K562 (cell line): ENCODE results near the gene FBXL22. TPM values are rescaled to one million over a fixed set of nuclear protein-coding genes. Genes with fewer than 3 reads are reported as not detected.

Source experiments
- ARID3A ChIP-seq: IDR thresholded peaks from 2 replicates; pipeline ENCODE4 v1.6.1; 2012; ENCODE audit warnings: low read depth, low read length, improper control_type of control experiment, borderline replicate concordance
- ARID3B ChIP-seq: fragments of 250-450 bp; sonication (Bioruptor Pico); IDR thresholded peaks from 2 replicates; pipeline ENCODE4 v1.4.0; 2020; ENCODE audit warnings: borderline replicate concordance
- COPS2 ChIP-seq: fragments of 450-650 bp; conservative IDR thresholded peaks from 2 replicates; pipeline ENCODE4 v1.6.1; 2016; ENCODE audit warnings: mild to moderate bottlenecking, moderate library complexity
- HMBOX1 ChIP-seq: sonication (generic); IDR thresholded peaks from 2 replicates; pipeline ENCODE4 v1.6.1; 2016
- HNRNPLL ChIP-seq: fragments of 200-400 bp; formaldehyde crosslinking; IDR thresholded peaks from 2 replicates; pipeline ENCODE4 v1.6.1; 2017; ENCODE audit warnings: low read length, low read depth, mild to moderate bottlenecking; ENCODE audit not compliant: poor library complexity, severe bottlenecking
- MAFF ChIP-seq: IDR thresholded peaks from 2 replicates; pipeline ENCODE4 v1.6.1; 2012; ENCODE audit warnings: low read length, improper control_type of control experiment
- MYNN ChIP-seq, 2 experiments: sonication (generic); formaldehyde crosslinking in 1 of 2; IDR thresholded peaks; 2 replicates each; pipeline versions ENCODE4 v1.5.0 to v1.6.1; 2016 to 2020; ENCODE audit warnings: antibody characterized with exemption in 1 of 2, missing genetic modification reagents in 1 of 2
- POLR3A ChIP-seq: IDR thresholded peaks from 2 replicates; pipeline ENCODE4 v1.6.1; 2011; ENCODE audit warnings: borderline replicate concordance, mild to moderate bottlenecking, moderate library complexity; ENCODE audit not compliant: insufficient read length, insufficient read depth; ENCODE audit errors: extremely low read depth
- RBFOX2 ChIP-seq: fragments of 200-400 bp; formaldehyde crosslinking; IDR thresholded peaks from 2 replicates; pipeline ENCODE4 v1.6.1; 2017; ENCODE audit warnings: low read depth, mild to moderate bottlenecking, low read length, moderate library complexity
- STAG1 ChIP-seq: sonication (generic); formaldehyde crosslinking; IDR thresholded peaks from 2 replicates; pipeline ENCODE4 v1.5.0; 2020; ENCODE audit warnings: missing genetic modification reagents, borderline replicate concordance
- THRB ChIP-seq: fragments of 450-650 bp; formaldehyde crosslinking; conservative IDR thresholded peaks from 2 replicates; pipeline ENCODE4 v1.4.0; 2022; ENCODE audit warnings: mild to moderate bottlenecking, missing genetic modification characterization
- ZBTB9 ChIP-seq: fragments of 450-650 bp; formaldehyde crosslinking; IDR thresholded peaks from 2 replicates; pipeline ENCODE4 v1.4.0; 2020; ENCODE audit warnings: mild to moderate bottlenecking, moderate library complexity
- ZEB2 ChIP-seq: fragments of 450-650 bp; IDR thresholded peaks from 2 replicates; pipeline ENCODE4 v1.6.1; 2016
- ZNF253 ChIP-seq: fragments of 250-450 bp; sonication (Bioruptor Pico); conservative IDR thresholded peaks from 2 replicates; pipeline ENCODE4 v1.6.1; 2021; ENCODE audit warnings: mild to moderate bottlenecking
- ZNF280B ChIP-seq: fragments of 250-450 bp; sonication (Bioruptor Pico); IDR thresholded peaks from 2 replicates; pipeline ENCODE4 v1.5.1; 2021; ENCODE audit warnings: mild to moderate bottlenecking
- ZNF79 ChIP-seq: fragments of 250-450 bp; sonication (Bioruptor Pico); IDR thresholded peaks from 2 replicates; pipeline ENCODE4 v1.4.0; 2020; ENCODE audit warnings: low read depth, mild to moderate bottlenecking, moderate library complexity
- ZZZ3 ChIP-seq: fragments of 450-650 bp; IDR thresholded peaks from 2 replicates; pipeline ENCODE4 v1.6.1; 2016; ENCODE audit warnings: antibody characterized with exemption, mild to moderate bottlenecking, moderate library complexity
- polyA plus RNA-seq, 8 experiments: library from polyadenylated mRNA; depleted of rRNA in 4 of 8; stranded (reverse) in 5 of 8; unstranded in 3 of 8; fragments of >200 nt; fragmentation: Nextera tagmentation in 2 of 8; fragmentation: Illumina TruSeq in 1 of 8; extraction: Ambion mirVana in 2 of 8; extraction: Trizol in 1 of 8; gene quantifications; 2 replicates each; pipeline versions ENCODE4 v1.2.1 to v1.2.3, GENCODE V29; 2011 to 2014; ENCODE audit warnings: inconsistent platforms in 1 of 8, missing spikeins in 1 of 8
- total RNA-seq, 7 experiments: library from RNA; depleted of rRNA in 6 of 7; stranded (reverse); fragments of >200 nt in 6 of 7; fragmentation: Illumina TruSeq in 2 of 7; extraction: Trizol in 2 of 7; gene quantifications; 2 replicates each; pipeline versions ENCODE4 v1.2.1 to v1.2.3, GENCODE V29; 2011 to 2021; ENCODE audit warnings: low replicate concordance in 1 of 7

The FBXL22 gene
- total and polyA plus RNA-seq, 9 of the 15 experiments (the other 6 are each of a cell fraction or from before 2014, with no cell fraction given): not detected

- no peak for TF ChIP-seq ARID3A
- TF ChIP-seq HMBOX1: peak; percentile 95
- no peak for TF ChIP-seq ZNF79 (CRISPR knock-in tag)
- TF ChIP-seq ZBTB9 (CRISPR knock-in tag): peak; percentile 86; the same call in 1 of the 2 replicates
- TF ChIP-seq POLR3A: no peak
- no peak for TF ChIP-seq RBFOX2
- no peak for TF ChIP-seq ZEB2
- TF ChIP-seq COPS2: no peak
- TF ChIP-seq ZZZ3: no peak; the same call in 1 of the 2 replicates
- TF ChIP-seq ZNF253 (CRISPR knock-in tag): no peak
- no peak for TF ChIP-seq ARID3B (CRISPR knock-in tag)
- TF ChIP-seq MYNN (IDR thresholded peaks at IDR 0.05): no peak
- TF ChIP-seq MYNN (CRISPR knock-in tag; IDR thresholded peaks at IDR 0.05): no peak
- no peak for TF ChIP-seq ZNF280B (CRISPR knock-in tag)
- peak; percentile 92 for TF ChIP-seq STAG1 (CRISPR knock-in tag)
- TF ChIP-seq THRB: no peak
- no peak for TF ChIP-seq HNRNPLL
- peak; percentile 22; the same call in 1 of the 2 replicates for TF ChIP-seq MAFF
Measured at GRCh38 chr15:63610209-63610841, 13.1 kb downstream of the FBXL22 start (continued).
